Esophagus muscularis mucosa (tissue), 4 donors: ENCODE measurements around the gene MAGI1. TPM values are rescaled to one million over a fixed set of nuclear protein-coding genes. Genes with fewer than 3 reads are reported as not detected.
"Not testable (repeated sequence)": the region's sequence is repeated elsewhere in the genome, so short reads cannot be mapped to it uniquely, and the experiment has no call there.

Experiments used
- DNase-seq: peaks from one replicate; pipeline ENCODE4 v3.0.0-alpha.2; 2017; ENCODE audit errors: extremely low spot score
- H3K27ac ChIP-seq, 4 donors: fragments of 200-600 bp; sonication (generic); replicated peaks in 1 of 4; 1 replicate in 3 of 4; 2 replicates in 1 of 4; pipeline ENCODE4 v1.5.1; 2016 to 2019; ENCODE audit warnings: mild to moderate bottlenecking in 1 of 4
- H3K27me3 ChIP-seq, 4 donors: fragments of 200-600 bp; sonication (generic); one replicate each; pipeline versions ENCODE4 v1.5.1 to v1.6.0; 2016 to 2019
- H3K36me3 ChIP-seq, 4 donors: fragments of 200-600 bp; sonication (generic); one replicate each; pipeline ENCODE4 v1.5.1; 2016 to 2019
- H3K4me1 ChIP-seq, 4 donors: fragments of 200-600 bp; sonication (generic); one replicate each; pipeline ENCODE4 v1.5.1; 2016 to 2019
- H3K4me3 ChIP-seq, 4 donors: fragments of 200-600 bp; sonication (generic); 1 replicate in 2 of 4; 2 replicates in 2 of 4; pipeline ENCODE4 v1.5.1; 2016 to 2019; ENCODE audit warnings: mild to moderate bottlenecking in 4 of 4, moderate library complexity in 1 of 4
- H3K9me3 ChIP-seq, 4 donors: fragments of 200-600 bp; sonication (generic); 1 replicate in 3 of 4; 2 replicates in 1 of 4; pipeline ENCODE4 v1.5.1; 2016 to 2019
- CTCF ChIP-seq, 3 experiments: fragments of 200-600 bp in 2 of 3; fragments of 450-650 bp in 1 of 3; sonication (generic) in 2 of 3; IDR thresholded peaks; one replicate each; pipeline ENCODE4 v1.5.1; 2017 to 2019; ENCODE audit warnings: antibody characterized with exemption in 3 of 3, mild to moderate bottlenecking in 2 of 3, moderate library complexity in 1 of 3
- EP300 ChIP-seq: sonication (generic); formaldehyde crosslinking; IDR thresholded peaks from one replicate; pipeline ENCODE4 v1.6.1; 2017; ENCODE audit warnings: antibody characterized with exemption
- POLR2A ChIP-seq: fragments of 450-650 bp; IDR thresholded peaks from one replicate; pipeline ENCODE4 v1.6.1; 2017; ENCODE audit warnings: antibody characterized with exemption, moderate library complexity, mild to moderate bottlenecking, low read depth
- POLR2AphosphoS5 ChIP-seq, 2 donors: sonication (generic); formaldehyde crosslinking; IDR thresholded peaks; one replicate each; pipeline ENCODE4 v1.6.1; 2017; ENCODE audit warnings: antibody characterized with exemption in 2 of 2
- WGBS: methylation state at CpG from one replicate; pipeline ENCODE4 v1.1.5; 2018; 5-methylcytosine and 5-hydroxymethylcytosine counted together
- intact Hi-C: fragments of 100-400 bp; cut with DNase I; formaldehyde crosslinking; loops from one replicate; pipeline ENCODE4 v1.15.1; 2023
- total RNA-seq, 4 donors: library from RNA; depleted of rRNA; stranded (reverse); fragments of >200 nt; gene quantifications; one replicate each; pipeline versions ENCODE4 v1.1.0 to v1.2.1, GENCODE V29; 2016

The MAGI1 gene
- total RNA-seq, 4 donors from 2014 or later: 17.1 to 35.1 (median 25.2) TPM

- 99% methylated on average over 4 of the region's 4 CpGs for WGBS
- TF ChIP-seq POLR2A (no peak), CTCF (IDR thresholded peaks at IDR 0.05) (no peak), EP300 (no peak)
- DNase-seq: no peak
- Histone ChIP-seq H3K4me1 (peaks cover 0 to 10% (median 6%) of the 10 kb centered on the region in 4 donors), H3K36me3 (no peaks in the 10 kb centered on the region), H3K4me3 (no peak overlapping the region), H3K27ac (no peak overlapping the region), H3K9me3 (no peaks in the 10 kb centered on the region), H3K27me3 (no peaks in the 10 kb centered on the region)
- intact Hi-C loops: no loop called here
Observed at GRCh38 chr3:65617209-65617608, 421.5 kb downstream of the MAGI1 start.

GRCh38 chr3:65616563-65616962 is 422.2 kb downstream of the MAGI1 start:
- no peak overlapping the region for H3K4me3 ChIP-seq
- H3K36me3 ChIP-seq: no peaks in the 10 kb centered on the region
- no peaks in the 10 kb centered on the region for H3K27me3 ChIP-seq
- H3K9me3 ChIP-seq: no peaks in the 10 kb centered on the region
- intact Hi-C loops: no loop called here
- H3K27ac ChIP-seq: no peak overlapping the region
- 100% methylated on average over 1 of the region's 1 CpG for WGBS
- peaks cover 0 to 10% (median 6%) of the 10 kb centered on the region in 4 donors for H3K4me1 ChIP-seq
- DNase-seq: no peak
- TF ChIP-seq CTCF (IDR thresholded peaks at IDR 0.05) (no peak), POLR2A (no peak), POLR2AphosphoS5 (IDR thresholded peaks at IDR 0.05) (no peak)

- TF ChIP-seq POLR2A (no peak), EP300 (no peak), POLR2AphosphoS5 (IDR thresholded peaks at IDR 0.05) (no peak), CTCF (IDR thresholded peaks at IDR 0.05) (no peak)
- Histone ChIP-seq H3K4me3 (no peak overlapping the region), H3K27me3 (no peaks in the 10 kb centered on the region), H3K36me3 (no peaks in the 10 kb centered on the region), H3K4me1 (peaks cover 0 to 9% (median 6%) of the 10 kb centered on the region in 4 donors), H3K9me3 (no peaks in the 10 kb centered on the region), H3K27ac (no peak overlapping the region)
- no peak for DNase-seq
- intact Hi-C loops: no loop called here
- WGBS: 90% methylated on average over 4 of the region's 4 CpGs
Observed at GRCh38 chr3:65615329-65615728, 423.4 kb downstream of the MAGI1 start.

GRCh38 chr3:65614585-65614984 is 424.1 kb downstream of the MAGI1 start:
- peaks cover 0 to 4% (median 2%) of the 10 kb centered on the region in 4 donors for H3K4me1 ChIP-seq
- no peak overlapping the region for H3K27ac ChIP-seq
- no peak for DNase-seq
- TF ChIP-seq EP300 (no peak), CTCF (IDR thresholded peaks at IDR 0.05) (no peak), POLR2AphosphoS5 (IDR thresholded peaks at IDR 0.05) (no peak), POLR2A (no peak)
- no peak overlapping the region for H3K4me3 ChIP-seq
- no peaks in the 10 kb centered on the region for H3K36me3 ChIP-seq
- intact Hi-C loops: no loop called here
- WGBS: 67% methylated on average over 2 of the region's 2 CpGs
- H3K27me3 ChIP-seq: no peaks in the 10 kb centered on the region
- H3K9me3 ChIP-seq: no peaks in the 10 kb centered on the region

GRCh38 chr3:65607965-65608460 is 430.7 kb downstream of the MAGI1 start:
- H3K36me3 ChIP-seq, H3K27me3 ChIP-seq, intact Hi-C loops, H3K4me3 ChIP-seq, H3K27ac ChIP-seq, DNase-seq, H3K9me3 ChIP-seq: not testable (repeated sequence)
- 91% methylated on average over 8 of the region's 8 CpGs for WGBS
- H3K4me1 ChIP-seq: peaks cover 0 to 12% (median 0%) of the 10 kb centered on the region in 4 donors
